Cardiac septum (tissue), 1 donor: ENCODE data around the gene MEF2A. TPM values are rescaled to one million over a fixed set of nuclear protein-coding genes. Genes with fewer than 3 reads are reported as not detected.
"Not testable (repeated sequence)": the region's sequence is repeated elsewhere in the genome, so short reads cannot be mapped to it uniquely, and the experiment has no call there.

Experiments
- DNase-seq: peaks from one replicate; pipeline ENCODE4 v3.0.0-alpha.2; 2020; ENCODE audit warnings: low spot score
- intact Hi-C: fragments of 100-400 bp; cut with DNase I; formaldehyde crosslinking; loops from one replicate; pipeline ENCODE4 v1.14.0; 2022
- total RNA-seq: library from RNA; stranded (reverse); fragmentation: NEBNext Ultra II Directional; extraction: Animal tissue kit (Norgen Biotek cat#: 25700); gene quantifications from one replicate; pipeline ENCODE4 v1.2.1, GENCODE V29; 2021
- donor health status: DM: no; HTN: no; CAD: no.

MEF2A gene
- total RNA-seq, 1 donor from 2014 or later: 195 TPM

DNA sequence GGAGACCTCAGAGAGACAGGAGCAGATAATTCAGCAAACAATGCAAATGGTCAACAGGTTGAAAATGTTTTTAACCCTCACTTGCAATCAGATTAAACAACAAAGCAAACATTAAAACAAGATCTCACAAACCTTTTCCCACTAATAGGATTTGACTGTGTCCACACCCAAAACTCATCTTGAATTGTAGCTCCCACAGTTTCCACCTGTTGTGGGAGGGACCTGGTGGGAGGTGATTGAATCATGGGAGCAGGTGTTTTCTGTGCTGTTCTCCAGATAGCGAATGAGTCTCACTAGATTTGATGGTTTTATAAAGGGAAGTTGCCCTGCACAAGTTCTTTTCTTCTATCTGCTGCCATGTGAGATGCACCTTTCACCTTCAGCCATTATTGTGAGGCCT lies 168.8 kb downstream of the MEF2A start:
- DNase-seq: no peak
- intact Hi-C loops: loop anchor here (10.0 kb wide), 1 partner anchor 630 kb away; the partner anchor contains the start of gene SYNM

DNA sequence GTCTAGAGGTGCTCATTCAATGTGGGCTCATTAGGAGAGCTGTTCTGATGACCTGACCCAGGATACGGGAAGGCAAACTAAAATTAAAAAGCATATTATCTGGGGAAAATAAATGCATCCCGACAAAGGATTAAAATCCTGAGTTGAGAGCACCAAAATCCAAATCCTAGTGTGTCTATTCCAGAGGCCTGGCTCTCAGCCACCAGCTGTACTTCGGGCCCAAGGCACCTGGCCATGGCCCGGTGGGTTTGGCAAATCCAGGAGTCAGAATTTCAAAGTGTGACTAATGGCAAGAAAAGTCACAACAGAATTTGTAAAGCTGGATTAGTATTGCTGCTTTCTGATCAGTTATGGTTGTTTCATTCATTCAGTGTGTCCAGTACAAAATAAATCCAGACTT lies 170.1 kb downstream of the MEF2A start:
- intact Hi-C loops: loop anchor here (5.0 to 10.0 kb wide), 2 partner anchors 464 to 631 kb away; partner anchors contain the start of gene SYNM
- no peak for DNase-seq

- intact Hi-C loops: loop anchor here (5.0 to 10.0 kb wide), 2 partner anchors 464 to 632 kb away; partner anchors contain the start of gene SYNM
- no peak for DNase-seq
These were observed 170.9 kb downstream of the MEF2A start for GRCh38 chr15:99736702-99737101.

DNA sequence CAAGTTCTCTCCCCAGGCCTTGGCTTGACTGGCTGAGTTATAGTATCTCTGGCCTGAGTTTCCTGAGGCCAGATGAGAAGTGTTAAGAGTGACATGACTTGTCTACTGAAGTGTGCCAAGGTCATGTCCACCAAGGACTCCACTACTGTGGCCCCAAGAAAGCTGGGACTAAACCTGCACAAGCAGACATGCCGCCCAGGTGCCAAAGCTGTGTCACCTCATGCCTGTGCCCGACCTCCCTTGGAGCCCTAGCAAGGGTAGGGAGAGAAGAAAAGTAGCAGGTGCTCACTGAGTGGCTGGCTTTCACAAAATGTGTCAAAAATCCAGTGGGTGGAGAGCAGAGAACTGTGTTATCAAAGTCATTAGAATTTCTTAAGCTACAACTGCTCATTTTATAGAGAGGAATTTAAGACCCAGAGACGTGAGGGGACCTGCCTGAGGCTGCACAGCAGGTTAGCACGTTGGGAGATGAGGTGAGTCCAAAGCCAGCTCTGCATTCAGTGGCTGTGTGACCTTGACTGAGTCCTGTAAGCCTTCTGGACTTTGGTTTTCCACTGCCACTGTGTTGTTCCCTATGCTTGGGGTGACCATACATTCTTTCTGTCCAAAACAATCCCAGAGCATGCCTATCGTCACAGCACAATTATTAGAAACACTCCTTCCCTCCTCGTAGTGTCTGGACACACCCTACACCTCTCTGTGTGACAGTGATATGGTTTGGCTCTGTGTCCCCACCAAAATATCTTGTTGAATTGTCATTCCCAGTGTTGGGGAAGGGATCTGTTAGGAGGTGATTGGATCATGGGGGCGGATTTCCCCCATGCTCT lies 172.4 kb downstream of the MEF2A start:
- no peak for DNase-seq
- intact Hi-C loops: loop anchor here (5.0 to 10.0 kb wide), 2 partner anchors 466 to 633 kb away; partner anchors contain the start of gene SYNM

DNA sequence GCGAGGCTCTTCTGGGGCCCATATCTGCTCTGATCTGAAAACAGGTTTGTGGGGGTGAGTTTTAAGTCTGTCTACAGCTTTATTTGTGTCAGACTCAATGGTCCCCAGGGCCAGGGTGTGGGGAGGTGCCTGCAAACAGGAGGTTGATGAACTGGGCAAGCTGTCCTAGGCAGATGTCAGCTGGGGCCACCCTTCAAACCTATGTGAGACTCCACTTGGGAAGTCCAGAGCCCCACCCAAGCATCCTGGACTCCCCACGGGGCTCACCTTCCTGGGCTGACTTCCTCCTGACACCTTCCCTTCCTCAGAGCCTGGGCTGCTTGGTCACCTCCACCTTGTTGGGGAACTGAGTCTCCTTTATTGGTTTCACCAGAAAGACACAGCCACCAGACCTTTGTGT lies 176.1 kb downstream of the MEF2A start:
- intact Hi-C loops: no loop called here
- no peak for DNase-seq

- intact Hi-C loops: no loop called here
- no peak for DNase-seq
These were observed 178.4 kb downstream of the MEF2A start for GRCh38 chr15:99744142-99744541.

DNA sequence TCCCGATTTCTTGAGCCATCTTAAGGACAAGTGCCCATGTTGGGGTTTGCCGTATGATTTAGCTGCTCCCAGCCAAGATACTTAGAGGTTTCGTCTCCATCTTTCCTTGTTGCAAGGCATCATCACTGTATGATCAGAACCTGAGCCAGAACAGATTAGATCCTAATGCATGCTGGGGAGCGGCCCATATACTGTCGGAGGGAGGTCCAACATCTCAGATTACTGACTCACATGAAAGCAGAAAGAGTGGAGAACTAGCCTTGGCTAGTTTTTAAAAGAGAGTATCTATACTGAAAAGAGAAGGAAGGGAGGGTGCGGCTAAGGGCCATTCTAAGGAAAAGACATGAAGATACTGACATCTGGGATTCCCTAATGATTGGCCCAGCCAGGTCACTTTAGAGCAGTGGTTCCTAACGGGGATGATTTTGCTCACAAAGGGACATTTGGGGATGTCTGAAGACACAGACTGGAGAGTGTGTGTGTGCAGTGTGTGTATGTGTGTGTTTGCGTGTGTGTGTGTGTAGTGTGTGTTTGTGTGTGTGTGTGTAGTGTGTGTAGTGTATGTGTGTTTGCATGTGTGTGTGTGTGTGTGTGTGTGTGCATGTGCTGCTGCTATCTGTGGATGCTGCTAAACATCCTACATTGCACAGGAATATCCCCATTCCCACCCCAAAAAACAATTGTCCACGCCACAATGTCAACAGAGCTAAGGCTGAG lies 179.7 kb downstream of the MEF2A start:
- DNase-seq: no peak
- intact Hi-C loops: no loop called here

GRCh38 chr15:99749386-99749785 lies 183.6 kb downstream of the MEF2A start:
- intact Hi-C loops: no loop called here
- DNase-seq: no peak

GRCh38 chr15:99750326-99750725 lies 184.5 kb downstream of the MEF2A start:
- intact Hi-C loops, DNase-seq: not testable (repeated sequence)

- no peak for DNase-seq
- intact Hi-C loops: no loop called here
These were observed 186.8 kb downstream of the MEF2A start for GRCh38 chr15:99752556-99752955.

DNA sequence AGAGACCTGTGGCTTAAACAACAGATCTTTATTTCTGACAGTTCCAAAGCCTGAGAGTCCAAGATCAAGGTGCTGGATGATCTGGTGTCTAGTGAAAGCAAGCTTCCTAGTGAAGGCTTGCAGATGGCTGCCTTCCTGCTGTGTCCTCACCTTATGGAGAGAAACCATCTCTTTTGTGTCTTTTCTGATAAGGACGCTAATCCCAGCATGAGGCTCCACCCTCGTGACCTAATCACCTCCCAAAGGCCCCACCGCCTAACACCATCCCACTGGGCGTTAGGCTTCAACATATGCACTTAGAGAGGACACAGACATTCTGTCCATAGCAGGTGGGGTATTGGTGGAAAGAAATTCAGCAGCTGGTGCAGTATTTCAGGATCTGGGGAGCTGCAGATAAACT lies 187.3 kb downstream of the MEF2A start:
- DNase-seq: no peak
- intact Hi-C loops: no loop called here

DNA sequence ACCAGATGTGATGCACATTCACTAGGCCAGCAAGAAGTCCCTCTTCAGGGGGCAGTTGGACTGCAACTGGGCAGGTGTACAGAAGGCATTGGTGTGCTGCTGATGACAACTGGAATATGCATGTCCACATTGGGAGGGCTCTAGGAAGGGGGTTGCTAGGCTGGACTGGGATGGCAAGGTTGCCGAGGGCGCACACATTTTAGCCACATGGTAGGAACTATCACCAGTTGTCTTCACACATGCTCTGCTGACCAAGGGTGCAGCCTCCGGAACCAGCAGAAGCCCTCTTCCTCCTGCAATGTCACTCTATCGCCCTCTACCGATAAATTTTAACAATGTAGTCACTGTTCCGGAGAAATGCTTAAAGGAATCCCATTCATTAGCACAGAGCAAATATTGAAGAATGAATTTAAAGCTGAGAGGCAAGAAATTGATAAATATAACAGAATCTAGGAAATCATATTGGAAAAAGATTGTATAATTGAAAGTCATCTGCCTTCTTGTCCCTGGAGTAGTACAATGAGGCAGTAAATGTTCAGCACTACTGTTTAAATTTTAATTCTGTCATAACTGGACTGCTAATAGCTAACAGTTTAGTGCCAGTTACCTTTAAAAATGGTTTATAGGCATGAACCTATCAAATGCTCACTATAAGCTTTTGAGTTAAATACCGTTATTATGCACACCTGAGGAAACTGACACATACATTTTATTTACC lies 190.1 kb downstream of the MEF2A start:
- intact Hi-C loops: loop anchor here (2.0 kb wide), 1 partner anchor 483 kb away; no protein-coding TSS in a partner anchor
- DNase-seq: peak; percentile 78

GRCh38 chr15:99762288-99762687 lies 196.5 kb downstream of the MEF2A start:
- intact Hi-C loops: no loop called here
- no peak for DNase-seq

GRCh38 chr15:99763827-99764226 lies 198.0 kb downstream of the MEF2A start:
- no peak for DNase-seq
- intact Hi-C loops: no loop called here

DNA sequence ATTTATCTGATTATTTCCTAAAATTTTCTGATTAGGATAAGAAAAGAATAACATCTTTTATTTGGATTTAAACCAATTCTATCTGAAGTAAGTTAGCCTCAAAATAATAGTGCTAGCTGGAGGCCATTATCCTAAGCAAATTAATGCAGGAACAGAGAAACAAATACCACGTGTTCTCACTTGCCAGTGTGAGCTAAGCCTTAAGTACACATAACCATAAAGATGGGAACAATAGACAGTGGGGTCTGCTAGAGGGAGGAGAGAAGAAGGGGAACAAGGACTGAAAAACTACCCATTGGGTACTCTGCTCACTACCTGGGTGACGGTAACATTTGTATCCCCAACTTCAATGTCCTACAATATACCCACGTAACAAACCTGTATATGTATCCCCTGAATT lies 198.7 kb downstream of the MEF2A start:
- intact Hi-C loops: no loop called here
- DNase-seq: no peak

Other genes with a start within 250 kb of the MEF2A start
- 12.7 TPM for gene LYSMD4, start 167.5 kb downstream of the MEF2A start, total RNA-seq